HepG2 (cell line): ENCODE results near the gene CYP2C8. TPM values are rescaled to one million over a fixed set of nuclear protein-coding genes. Genes with fewer than 3 reads are reported as not detected.

Experiments
- ATAC-seq: fragments of 200-7000 bp; cut with Tn5 transposase; 3 replicates; pipeline ENCODE4 v1.9.1; 2020; ENCODE audit warnings: mild to moderate bottlenecking, moderate library complexity
- BruUV-seq: library from RNA; stranded (reverse); fragments of 400-500 nt; replicated peaks from 2 replicates; lab custom pipeline; 2021; lab: Mats Ljungman, UMichigan
- CTCF ChIA-PET: fragments of 300-600 bp; formaldehyde crosslinking; extraction: SDS; loops from one replicate; lab custom pipeline; 2021; ENCODE audit warnings: low total read pairs, inconsistent platforms, low intra/inter-chr PET ratio; lab: Yijun Ruan, JAX
- POLR2A ChIA-PET: fragments of 350-600 bp; sonication (Branson Sonifier 250); formaldehyde crosslinking; loops from one replicate; lab custom pipeline; 2020; ENCODE audit warnings: antibody characterized with exemption, inconsistent platforms; lab: Yijun Ruan, JAX
- DNase-seq: peaks from one replicate; pipeline ENCODE4 v3.0.0-alpha.2; 2015; ENCODE audit warnings: low spot score
- FAIRE-seq: peaks from 3 replicates; lab custom pipeline; 2011; peaks lifted over from hg19 to GRCh38; lab: Jason Lieb, UNC
- H2AFZ ChIP-seq: one replicate; pipeline ENCODE4 v1.6.1; 2011; ENCODE audit warnings: low read length, inconsistent platforms
- H3K27ac ChIP-seq: fragments of 300-600 bp; 3 replicates; pipeline ENCODE4 v1.8.0; 2011; ENCODE audit warnings: mixed run types, mild to moderate bottlenecking, mixed read lengths, low read length, inconsistent platforms; ENCODE audit not compliant: insufficient read depth; ENCODE audit errors: extremely low read length
- H3K27me3 ChIP-seq, 2 experiments: fragments of 200-600 bp in 1 of 2; 2 replicates in 1 of 2; 3 replicates in 1 of 2; pipeline versions ENCODE4 v1.6.0 to v1.8.0; 2011; ENCODE audit warnings: low read length in 2 of 2, mild to moderate bottlenecking in 2 of 2, moderate library complexity in 2 of 2, inconsistent platforms in 1 of 2; ENCODE audit not compliant: insufficient read depth in 2 of 2, control insufficient read depth in 1 of 2
- H3K36me3 ChIP-seq, 2 experiments: fragments of 200-600 bp in 1 of 2; replicated peaks in 1 of 2; 2 replicates in 1 of 2; 3 replicates in 1 of 2; pipeline versions ENCODE4 v1.5.1 to v1.8.0; 2011; ENCODE audit warnings: low read length in 2 of 2, inconsistent platforms in 1 of 2; ENCODE audit not compliant: insufficient read depth in 2 of 2, control insufficient read depth in 1 of 2
- H3K4me1 ChIP-seq: 2 replicates; pipeline ENCODE4 v1.5.1; 2012; ENCODE audit warnings: low read length, inconsistent platforms; ENCODE audit not compliant: insufficient read depth
- H3K4me2 ChIP-seq: 2 replicates; pipeline ENCODE4 v1.6.0; 2011; ENCODE audit warnings: low read depth, low read length, inconsistent platforms
- H3K4me3 ChIP-seq, 3 experiments: fragments of 200-600 bp in 1 of 3; sonication (generic), shearing (Covaris generic) in 1 of 3; replicated peaks in 1 of 3; 2 replicates each; pipeline ENCODE4 v1.5.1; 2011 to 2016; ENCODE audit warnings: low read length in 3 of 3, inconsistent platforms in 2 of 3, low read depth in 2 of 3, mild to moderate bottlenecking in 2 of 3, control low read depth in 1 of 3, mixed read lengths in 1 of 3; ENCODE audit not compliant: insufficient read depth in 1 of 3
- H3K79me2 ChIP-seq: one replicate; pipeline ENCODE4 v1.6.1; 2011; ENCODE audit warnings: low read length, inconsistent platforms; ENCODE audit not compliant: insufficient read depth
- H3K9ac ChIP-seq: 2 replicates; pipeline ENCODE4 v1.6.0; 2011; ENCODE audit warnings: mild to moderate bottlenecking, low read depth, low read length, inconsistent platforms; ENCODE audit not compliant: insufficient read depth
- H3K9me3 ChIP-seq: 2 replicates; pipeline ENCODE4 v1.5.1; 2012; ENCODE audit warnings: mild to moderate bottlenecking, low read length
- H4K20me1 ChIP-seq: 2 replicates; pipeline ENCODE4 v1.6.0; 2011; ENCODE audit warnings: inconsistent platforms, mild to moderate bottlenecking, low read length, moderate library complexity; ENCODE audit not compliant: insufficient read depth
- NCOA2 ChIP-seq: sonication (generic); formaldehyde crosslinking; IDR thresholded peaks from 2 replicates; pipeline ENCODE4 v1.8.0; 2022; ENCODE audit warnings: inconsistent platforms
- ZNF589 ChIP-seq: sonication (generic); formaldehyde crosslinking; conservative IDR thresholded peaks from 2 replicates; pipeline ENCODE4 v1.8.0; 2022; ENCODE audit warnings: mild to moderate bottlenecking, moderate library complexity, missing genetic modification reagents
- ZSCAN21 ChIP-seq: sonication (generic); formaldehyde crosslinking; IDR thresholded peaks from 2 replicates; pipeline ENCODE4 v1.8.0; 2022; ENCODE audit warnings: mild to moderate bottlenecking, missing genetic modification reagents, moderate library complexity, borderline replicate concordance
- WGBS: methylation state at CpG from one replicate; pipeline ENCODE4 v1.1.6; 2017; ENCODE audit warnings: low lambda C conversion rate; 5-methylcytosine and 5-hydroxymethylcytosine counted together
- in situ Hi-C: cut with HindIII; loops from 2 replicates; pipeline ENCODE4 v1.10.0; 2017; ENCODE audit warnings: low pct_unique_long_range_greater_than_20kb; ENCODE audit not compliant: extremely low pct_ligation_motif_present
- intact Hi-C: fragments of 100-400 bp; cut with micrococcal nuclease; formaldehyde crosslinking; loops from one replicate; pipeline ENCODE4 v1.10.0; 2022; ENCODE audit not compliant: unreplicated experiment
- polyA plus RNA-seq, 8 experiments: library from polyadenylated mRNA; depleted of rRNA in 3 of 8; stranded (reverse) in 7 of 8; unstranded in 1 of 8; fragments of >200 nt; fragmentation: Illumina TruSeq in 4 of 8; extraction: Trizol in 4 of 8; gene quantifications; 2 replicates each; pipeline versions ENCODE4 v1.2.1 to v1.2.3, GENCODE V29; 2011 to 2016; ENCODE audit warnings: low read depth in 4 of 8, missing spikeins in 1 of 8, mixed read lengths in 1 of 8; ENCODE audit not compliant: insufficient read depth in 1 of 8
- total RNA-seq, 5 experiments: library from RNA; depleted of rRNA; stranded (reverse); fragments of >200 nt; fragmentation: Illumina TruSeq; extraction: Trizol; gene quantifications; 2 replicates each; pipeline ENCODE4 v1.2.3, GENCODE V29; 2016; ENCODE audit warnings: low read depth in 1 of 5
- TF ChIP-seq, protein P1 (sequence below): sonication (generic); formaldehyde crosslinking; IDR thresholded peaks from 2 replicates; pipeline ENCODE4 v1.8.1; 2023; ENCODE audit warnings: mild to moderate bottlenecking, inconsistent platforms, moderate library complexity, missing genetic modification reagents, borderline replicate concordance
- TF ChIP-seq, protein P2 (sequence below): sonication (generic); formaldehyde crosslinking; IDR thresholded peaks from 2 replicates; pipeline ENCODE4 v1.8.1; 2023; ENCODE audit warnings: mild to moderate bottlenecking, moderate library complexity, missing genetic modification reagents

The CYP2C8 gene
- total and polyA plus RNA-seq, 2 of the 13 experiments (the other 11 are each of a cell fraction or from before 2014, with no cell fraction given) = 0.09 to 0.15 TPM

DNA sequence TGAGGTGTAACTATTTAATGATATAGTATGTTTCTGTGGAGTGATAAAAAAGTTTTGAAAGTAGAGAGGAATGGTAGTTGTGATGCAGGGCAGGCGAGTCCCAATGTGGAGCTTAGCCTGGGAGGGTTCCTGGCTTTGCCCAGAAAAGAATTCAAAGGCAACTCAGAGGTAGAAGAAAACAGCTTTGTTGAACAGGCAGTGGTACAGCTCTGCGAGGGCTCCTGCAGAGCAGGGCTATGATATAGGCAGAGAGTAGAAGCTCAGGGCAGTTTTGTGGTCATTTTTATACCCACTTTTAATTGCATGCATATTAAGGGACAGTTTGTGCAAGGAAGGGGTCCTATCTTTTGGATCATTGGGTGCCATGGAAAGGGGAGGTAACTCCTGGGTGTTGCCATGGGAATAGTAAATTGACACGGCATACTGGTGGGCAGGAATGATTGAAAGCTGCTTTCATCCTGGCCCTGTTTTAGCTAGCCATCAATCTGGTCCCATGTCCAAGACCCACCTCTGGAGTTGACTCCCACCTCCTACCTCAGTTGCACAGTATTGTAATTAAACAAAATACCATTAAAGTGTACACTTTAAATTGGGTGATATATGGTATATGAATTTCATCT lies 12.4 kb downstream of the CYP2C8 start (continued):
- TF ChIP-seq, protein P1, sequence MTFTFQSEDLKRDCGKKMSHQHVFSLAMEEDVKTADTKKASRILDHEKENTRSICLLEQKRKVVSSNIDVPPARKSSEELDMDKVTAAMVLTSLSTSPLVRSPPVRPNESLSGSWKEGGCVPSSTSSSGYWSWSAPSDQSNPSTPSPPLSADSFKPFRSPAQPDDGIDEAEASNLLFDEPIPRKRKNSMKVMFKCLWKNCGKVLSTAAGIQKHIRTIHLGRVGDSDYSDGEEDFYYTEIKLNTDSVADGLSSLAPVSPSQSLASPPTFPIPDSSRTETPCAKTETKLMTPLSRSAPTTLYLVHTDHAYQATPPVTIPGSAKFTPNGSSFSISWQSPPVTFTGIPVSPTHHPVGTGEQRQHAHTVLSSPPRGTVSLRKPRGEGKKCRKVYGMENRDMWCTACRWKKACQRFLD (CRISPR knock-in tag) = no peak

DNA sequence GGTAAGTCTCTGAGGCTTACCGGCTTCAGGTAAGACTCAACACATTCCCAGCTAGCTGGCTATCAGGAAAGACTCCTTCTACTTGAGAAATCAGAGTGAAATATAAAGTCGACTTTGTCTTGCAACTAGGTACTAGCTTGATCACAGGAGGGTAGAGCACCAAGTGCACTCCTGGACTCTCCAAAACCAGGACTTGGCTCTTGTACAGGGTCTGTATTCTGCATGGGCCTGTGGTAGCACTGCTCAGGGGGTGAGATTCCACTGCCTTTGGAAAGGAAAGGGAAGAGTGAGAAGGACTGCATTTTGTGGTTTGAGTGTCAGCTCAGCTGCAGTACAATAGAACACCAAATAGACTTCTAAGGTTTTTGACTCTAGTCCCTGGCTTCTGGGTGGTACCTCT lies 19.4 kb downstream of the CYP2C8 start:
- TF ChIP-seq ZSCAN21 (CRISPR knock-in tag) = no peak
- no peak for TF ChIP-seq NCOA2 (CRISPR knock-in tag)
- no peak for TF ChIP-seq ZNF589 (CRISPR knock-in tag)
- TF ChIP-seq, protein P2, sequence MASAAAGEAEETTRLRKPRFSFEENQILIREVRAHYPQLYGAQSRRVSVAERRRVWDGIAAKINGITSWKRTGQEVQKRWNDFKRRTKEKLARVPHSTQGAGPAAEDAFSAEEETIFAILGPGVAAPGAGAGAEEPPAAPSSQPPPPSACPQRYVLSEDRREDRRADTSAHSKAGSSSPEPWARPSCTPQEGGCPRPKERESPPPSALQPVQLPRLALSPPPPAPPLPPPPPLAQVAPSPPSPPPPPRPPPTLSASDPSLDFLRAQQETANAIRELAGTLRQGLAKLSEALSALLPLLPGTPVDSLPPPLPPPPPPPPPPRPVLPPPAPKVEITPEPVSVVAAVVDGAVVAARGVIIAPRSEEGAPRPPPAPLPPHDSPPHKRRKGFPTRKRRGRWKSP = no peak
- TF ChIP-seq, all 625 proteins: peak for 0

More for the DNA sequence above, 19.4 kb downstream of the CYP2C8 start:
- Histone ChIP-seq H3K9me3 (no peaks in the 10 kb centered on the region), H3K36me3 (no peaks in the 10 kb centered on the region), H3K4me3 (no peak overlapping the region), H2AFZ (no peak overlapping the region), H3K27me3 (no peaks in the 10 kb centered on the region), H4K20me1 (no peaks in the 10 kb centered on the region), H3K4me2 (no peak overlapping the region), H3K79me2 (no peaks in the 10 kb centered on the region), H3K27ac (no peak overlapping the region), H3K9ac (no peak overlapping the region), H3K4me1 (no peaks in the 10 kb centered on the region)
- in situ Hi-C loops (no loop called here), intact Hi-C loops (no loop called here)
- ChIA-PET POLR2A (no interaction called here), CTCF (no interaction called here)
- FAIRE-seq (no peak), ATAC-seq (no peak), DNase-seq (no peak)
- no TSS peak for BruUV-seq
- WGBS = 14% methylated on average over 2 of the region's 2 CpGs
